ENCODE measurements around the gene FAM13A.
"Not testable (repeated sequence)": the region's sequence is repeated elsewhere in the genome, so short reads cannot be mapped to it uniquely, and the experiment has no call there.

Gene FAM13A

DNA sequence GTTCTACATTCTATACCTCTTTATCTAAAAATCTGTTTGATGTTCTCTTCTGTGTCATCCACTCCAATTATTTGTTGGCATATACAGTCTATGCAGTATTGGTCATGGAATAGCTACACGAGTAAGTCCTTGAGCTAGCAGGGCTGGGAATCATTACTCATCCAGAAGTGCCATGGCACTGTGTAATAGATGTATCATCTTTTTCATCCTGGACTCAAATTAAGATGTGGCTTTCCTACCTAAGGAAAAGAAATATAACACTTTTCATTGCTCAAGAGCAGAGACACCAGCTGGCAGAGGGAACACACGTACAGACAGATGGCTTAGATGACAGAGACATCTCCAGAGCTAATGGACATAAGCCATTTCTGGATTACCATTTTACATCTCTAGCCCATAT is 159.8 kb downstream of the FAM13A start:
- no peak for TF ChIP-seq ZFX (IDR thresholded peaks at IDR 0.05; ENCODE audit: borderline replicate concordance)
- no peak overlapping the region for H3K27ac ChIP-seq

DNA sequence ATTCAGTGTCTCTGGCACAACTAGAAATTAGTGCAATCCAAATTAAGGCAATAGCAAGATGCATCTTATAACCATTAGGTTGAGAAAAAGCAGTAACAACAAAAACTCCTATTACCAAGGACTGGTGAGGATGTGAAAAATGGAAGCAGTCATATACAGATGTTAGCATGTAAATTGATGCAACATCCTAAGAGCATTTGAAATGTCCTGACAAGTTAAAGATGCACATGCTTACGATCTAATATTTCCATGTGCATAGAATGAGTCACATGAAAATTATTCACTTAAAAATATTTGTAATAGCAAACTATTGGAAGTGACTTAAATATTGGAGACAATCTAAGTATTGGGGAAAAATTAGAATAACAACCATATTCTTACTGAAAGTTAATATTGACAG is 163.0 kb downstream of the FAM13A start:
- no peak overlapping the region for H3K27ac ChIP-seq
- TF ChIP-seq, protein P1, sequence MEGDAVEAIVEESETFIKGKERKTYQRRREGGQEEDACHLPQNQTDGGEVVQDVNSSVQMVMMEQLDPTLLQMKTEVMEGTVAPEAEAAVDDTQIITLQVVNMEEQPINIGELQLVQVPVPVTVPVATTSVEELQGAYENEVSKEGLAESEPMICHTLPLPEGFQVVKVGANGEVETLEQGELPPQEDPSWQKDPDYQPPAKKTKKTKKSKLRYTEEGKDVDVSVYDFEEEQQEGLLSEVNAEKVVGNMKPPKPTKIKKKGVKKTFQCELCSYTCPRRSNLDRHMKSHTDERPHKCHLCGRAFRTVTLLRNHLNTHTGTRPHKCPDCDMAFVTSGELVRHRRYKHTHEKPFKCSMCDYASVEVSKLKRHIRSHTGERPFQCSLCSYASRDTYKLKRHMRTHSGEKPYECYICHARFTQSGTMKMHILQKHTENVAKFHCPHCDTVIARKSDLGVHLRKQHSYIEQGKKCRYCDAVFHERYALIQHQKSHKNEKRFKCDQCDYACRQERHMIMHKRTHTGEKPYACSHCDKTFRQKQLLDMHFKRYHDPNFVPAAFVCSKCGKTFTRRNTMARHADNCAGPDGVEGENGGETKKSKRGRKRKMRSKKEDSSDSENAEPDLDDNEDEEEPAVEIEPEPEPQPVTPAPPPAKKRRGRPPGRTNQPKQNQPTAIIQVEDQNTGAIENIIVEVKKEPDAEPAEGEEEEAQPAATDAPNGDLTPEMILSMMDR (IDR thresholded peaks at IDR 0.05), result no peak
- no peak for TF ChIP-seq ZFX (IDR thresholded peaks at IDR 0.05; ENCODE audit: borderline replicate concordance)

DNA sequence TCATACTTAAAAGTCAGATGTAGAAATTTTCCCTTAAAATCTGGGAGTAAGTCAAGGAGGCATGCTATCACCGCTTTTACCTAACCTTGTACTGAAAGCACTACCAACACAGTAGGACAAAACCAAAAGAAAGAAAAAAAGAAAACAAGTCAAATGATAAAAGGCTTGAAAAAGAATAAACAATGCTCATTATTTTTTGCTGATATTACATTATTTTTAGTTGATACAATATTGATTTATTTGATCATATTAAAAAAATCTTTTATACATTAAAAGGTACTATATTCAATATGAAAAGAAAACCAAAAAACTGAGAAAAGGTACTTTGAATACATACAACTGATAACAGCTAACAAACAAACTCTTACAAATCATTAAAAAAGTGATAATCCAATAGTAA is 164.3 kb downstream of the FAM13A start:
- H3K27ac ChIP-seq, result no peak overlapping the region
- TF ChIP-seq, protein P1 (IDR thresholded peaks at IDR 0.05), result no peak
- no peak for TF ChIP-seq ZFX (IDR thresholded peaks at IDR 0.05; ENCODE audit: borderline replicate concordance)

DNA sequence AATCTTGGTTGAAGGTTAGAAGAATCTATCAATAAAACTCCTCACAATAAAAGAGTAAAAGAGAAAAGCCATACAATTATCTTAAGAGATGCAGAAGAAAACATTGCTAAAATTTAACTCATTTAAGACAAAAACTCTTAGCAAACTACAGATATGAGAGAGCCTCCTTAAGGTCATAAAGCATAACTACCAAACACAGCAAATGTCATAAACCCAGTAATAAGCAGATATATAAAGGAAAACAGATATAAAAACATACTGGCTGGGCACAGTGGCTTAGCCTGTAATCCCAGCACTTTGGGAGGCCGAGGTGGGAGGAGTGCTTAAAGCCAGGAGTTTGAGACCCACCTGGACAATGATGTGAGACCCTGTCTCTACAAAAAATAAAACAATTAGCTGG is 165.3 kb downstream of the FAM13A start:
- no peak overlapping the region for H3K27ac ChIP-seq
- no peak for TF ChIP-seq ZFX (IDR thresholded peaks at IDR 0.05; ENCODE audit: borderline replicate concordance)
- TF ChIP-seq, protein P1 (IDR thresholded peaks at IDR 0.05), result no peak

DNA sequence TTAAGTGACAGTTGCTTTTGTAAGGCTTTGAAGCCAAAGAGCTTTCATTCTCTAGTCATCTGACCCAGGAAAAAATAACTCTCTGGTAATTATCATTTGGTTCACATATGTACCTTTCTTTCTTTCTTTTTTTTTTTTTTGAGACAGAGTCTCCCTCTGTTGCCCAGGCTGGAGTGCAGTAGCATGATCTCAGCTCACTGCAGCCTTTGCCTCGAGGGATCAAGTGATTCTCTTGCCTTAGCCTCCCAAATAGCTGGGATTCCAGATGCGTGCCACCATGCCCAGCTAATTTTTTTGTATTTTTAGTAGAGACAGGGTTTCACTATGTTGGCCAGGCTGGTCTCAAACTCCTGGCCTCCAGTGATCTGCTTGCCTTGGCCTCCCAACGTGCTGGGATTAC is 169.6 kb downstream of the FAM13A start:
- H3K27ac ChIP-seq, result not testable (repeated sequence)

DNA sequence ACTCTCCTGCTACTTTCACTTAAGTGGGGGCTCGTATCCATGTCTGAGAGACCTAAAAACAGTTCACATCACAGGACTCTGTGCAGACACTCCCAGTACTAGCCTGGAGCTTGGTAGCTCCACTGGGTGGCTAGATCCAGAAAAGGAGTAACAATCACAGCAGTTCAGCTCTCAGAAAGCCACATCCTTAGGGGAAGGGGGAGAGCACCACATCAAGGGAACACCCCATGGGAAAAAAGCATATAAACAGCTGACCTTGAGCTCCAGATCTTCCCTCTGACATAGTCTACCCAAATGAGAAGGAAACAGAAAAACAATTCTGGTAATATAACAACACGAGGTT is 175.8 kb downstream of the FAM13A start:
- no peak overlapping the region for H3K27ac ChIP-seq
- TF ChIP-seq, protein P1 (IDR thresholded peaks at IDR 0.05), result no peak
- no peak for TF ChIP-seq ZFX (IDR thresholded peaks at IDR 0.05; ENCODE audit: borderline replicate concordance)

DNA sequence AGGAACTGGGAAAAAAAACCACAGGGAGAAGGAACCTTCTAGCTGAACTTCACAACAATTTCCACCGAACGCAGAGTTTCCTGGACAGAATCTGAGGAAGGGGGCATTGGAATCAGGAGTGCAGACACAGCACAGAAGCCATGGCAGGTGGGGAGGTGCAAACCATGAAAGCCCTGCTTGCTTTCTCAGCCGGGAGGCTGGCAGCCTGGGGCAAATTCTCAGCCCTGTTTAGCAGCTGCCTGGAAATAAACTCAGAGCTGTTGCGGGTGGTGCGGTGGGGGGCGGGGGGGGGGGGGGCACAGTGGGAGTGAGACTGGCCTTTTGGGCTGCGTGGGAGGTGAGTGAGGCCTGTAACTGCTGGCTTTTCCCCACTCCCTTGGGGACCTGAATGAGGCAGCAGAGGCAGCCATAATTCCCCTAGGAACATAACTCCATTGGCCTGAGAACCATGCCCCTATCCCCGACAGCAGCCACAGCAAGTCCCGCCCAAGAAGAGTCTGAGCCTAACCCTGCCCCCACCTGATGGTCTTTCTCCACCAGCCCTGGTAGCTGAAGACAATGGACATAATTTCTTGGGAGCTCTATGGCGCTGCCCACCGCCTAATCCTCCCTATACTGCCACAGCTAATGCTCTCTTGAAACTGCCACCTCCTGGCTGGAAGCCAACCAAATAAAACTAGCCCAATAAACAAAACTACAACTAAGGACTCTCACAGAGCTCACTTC is 176.3 kb downstream of the FAM13A start:
- TF ChIP-seq, protein P1 (IDR thresholded peaks at IDR 0.05), result no peak
- no peak for TF ChIP-seq ZFX (IDR thresholded peaks at IDR 0.05; ENCODE audit: borderline replicate concordance)
- no peak overlapping the region for H3K27ac ChIP-seq

DNA sequence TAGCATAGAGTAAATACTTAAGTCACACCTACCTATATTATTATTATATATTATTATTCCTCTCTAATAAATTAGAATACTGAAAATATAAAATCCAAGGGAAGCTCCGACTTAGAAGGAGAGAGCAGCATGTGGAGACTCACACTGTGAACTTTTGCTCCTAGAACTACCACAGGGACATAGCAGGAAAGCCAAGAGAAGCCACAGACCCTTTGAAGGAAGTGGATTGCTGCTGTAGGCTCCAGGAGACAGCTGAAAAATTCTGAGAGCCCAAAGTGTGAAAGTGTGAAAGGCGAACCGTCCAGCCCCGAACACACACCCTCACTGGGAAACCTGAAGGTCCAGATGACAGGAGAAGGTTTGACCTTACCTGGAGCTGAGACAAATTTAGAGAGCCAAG is 177.0 kb downstream of the FAM13A start:
- TF ChIP-seq ZFX (IDR thresholded peaks at IDR 0.05; ENCODE audit: borderline replicate concordance), result no peak
- TF ChIP-seq, protein P1 (IDR thresholded peaks at IDR 0.05), result no peak
- H3K27ac ChIP-seq, result no peak overlapping the region
